ENCODE measurements around the gene DGCR8. TPM values are rescaled to one million over a fixed set of nuclear protein-coding genes. Genes with fewer than 3 reads are reported as not detected.

Gene DGCR8
- polyA plus RNA-seq, 2 of the 4 experiments (the other 2 are of a cell fraction) = 18.1 to 21.3 TPM

GRCh38 chr22:20036535-20037392 is 43.3 kb upstream of the DGCR8 start:
- FAIRE-seq (no peak), DNase-seq (ENCODE audit: low read depth in 1 of 2, low spot score in 1 of 2) (no peak), ATAC-seq (no peak)
- TF ChIP-seq TP53 (CRISPR knock-in tag; IDR thresholded peaks at IDR 0.05) = no peak
- no peak for TF ChIP-seq EP300 (IDR thresholded peaks at IDR 0.05)
- no peak for TF ChIP-seq RNF2 (IDR thresholded peaks at IDR 0.05; ENCODE audit: borderline replicate concordance, low read depth)
- TF ChIP-seq MAZ (IDR thresholded peaks at IDR 0.05; ENCODE audit: borderline replicate concordance, low read depth, low read length) = no peak
- no peak for TF ChIP-seq ESRRA (IDR thresholded peaks at IDR 0.05; ENCODE audit: borderline replicate concordance, low read length)
- no peak for TF ChIP-seq JUN (IDR thresholded peaks at IDR 0.05)
- TF ChIP-seq ZC3H11A (IDR thresholded peaks at IDR 0.05) = no peak
- TF ChIP-seq POLR2A (IDR thresholded peaks at IDR 0.05; ENCODE audit: low read length) = no peak
- no peak for TF ChIP-seq ZSCAN20 (CRISPR knock-in tag; IDR thresholded peaks at IDR 0.05)
- TF ChIP-seq MYC (IDR thresholded peaks at IDR 0.05; ENCODE audit: borderline replicate concordance, low read length) = no peak
- Histone ChIP-seq H3K9me3 (no peaks in the 10 kb centered on the region), H3K4me3 (no peak overlapping the region), H3K4me1 (no peaks in the 10 kb centered on the region), H3K4me2 (no peak overlapping the region), H3K27ac (no peak overlapping the region)
- ChIA-PET CTCF (no interaction called here), POLR2A (no interaction called here)
- 97% methylated on average over 25 of the region's 25 CpGs for WGBS (ENCODE audit: missing lambda C conversion rate)

DNA sequence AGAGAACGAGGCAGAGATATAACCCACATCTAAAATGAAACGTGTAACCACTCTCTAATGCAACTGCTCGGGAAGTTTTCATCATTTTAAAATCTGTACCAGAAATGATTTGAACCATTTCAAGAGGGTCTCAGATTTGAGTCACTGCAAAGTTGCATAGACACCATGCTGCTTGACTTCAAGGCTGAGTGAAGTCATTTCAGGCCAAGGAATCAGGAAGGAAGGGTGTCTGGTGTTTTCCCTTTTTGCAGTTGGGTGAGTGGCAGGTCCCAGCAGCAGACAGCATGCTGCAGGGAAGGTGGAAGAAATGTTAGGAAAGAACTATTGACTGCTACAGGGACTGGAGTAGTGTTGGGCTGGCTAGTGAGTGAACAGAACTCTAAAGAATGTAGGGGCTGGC is 42.6 kb upstream of the DGCR8 start:
- CTCF ChIA-PET = no interaction called here
- ATAC-seq (no peak), DNase-seq (ENCODE audit: low read depth in 1 of 2, low spot score in 1 of 2) (no peak), FAIRE-seq (no peak)
- TF ChIP-seq, protein P1, sequence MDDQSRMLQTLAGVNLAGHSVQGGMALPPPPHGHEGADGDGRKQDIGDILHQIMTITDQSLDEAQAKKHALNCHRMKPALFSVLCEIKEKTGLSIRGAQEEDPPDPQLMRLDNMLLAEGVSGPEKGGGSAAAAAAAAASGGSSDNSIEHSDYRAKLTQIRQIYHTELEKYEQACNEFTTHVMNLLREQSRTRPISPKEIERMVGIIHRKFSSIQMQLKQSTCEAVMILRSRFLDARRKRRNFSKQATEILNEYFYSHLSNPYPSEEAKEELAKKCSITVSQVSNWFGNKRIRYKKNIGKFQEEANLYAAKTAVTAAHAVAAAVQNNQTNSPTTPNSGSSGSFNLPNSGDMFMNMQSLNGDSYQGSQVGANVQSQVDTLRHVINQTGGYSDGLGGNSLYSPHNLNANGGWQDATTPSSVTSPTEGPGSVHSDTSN (IDR thresholded peaks at IDR 0.05) = no peak
- no peak for TF ChIP-seq CEBPB (IDR thresholded peaks at IDR 0.05)
- TF ChIP-seq FOSL2 (IDR thresholded peaks at IDR 0.05) = no peak
- TF ChIP-seq FOSL2 (CRISPR knock-in tag; IDR thresholded peaks at IDR 0.05) = no peak
- TF ChIP-seq TFCP2L1 (CRISPR knock-in tag; IDR thresholded peaks at IDR 0.05) = no peak
- no peak for TF ChIP-seq HOXB5 (CRISPR knock-in tag; IDR thresholded peaks at IDR 0.05)
- TF ChIP-seq ZSCAN20 (CRISPR knock-in tag; IDR thresholded peaks at IDR 0.05) = no peak
- no peak for TF ChIP-seq RFX5 (IDR thresholded peaks at IDR 0.05)
- no peak for TF ChIP-seq ATOH8 (CRISPR knock-in tag; IDR thresholded peaks at IDR 0.05; ENCODE audit: low read depth)
- no peak for TF ChIP-seq HOXA7 (CRISPR knock-in tag; IDR thresholded peaks at IDR 0.05)
- TF ChIP-seq MAX (IDR thresholded peaks at IDR 0.05) = no peak
- TF ChIP-seq, protein P2, sequence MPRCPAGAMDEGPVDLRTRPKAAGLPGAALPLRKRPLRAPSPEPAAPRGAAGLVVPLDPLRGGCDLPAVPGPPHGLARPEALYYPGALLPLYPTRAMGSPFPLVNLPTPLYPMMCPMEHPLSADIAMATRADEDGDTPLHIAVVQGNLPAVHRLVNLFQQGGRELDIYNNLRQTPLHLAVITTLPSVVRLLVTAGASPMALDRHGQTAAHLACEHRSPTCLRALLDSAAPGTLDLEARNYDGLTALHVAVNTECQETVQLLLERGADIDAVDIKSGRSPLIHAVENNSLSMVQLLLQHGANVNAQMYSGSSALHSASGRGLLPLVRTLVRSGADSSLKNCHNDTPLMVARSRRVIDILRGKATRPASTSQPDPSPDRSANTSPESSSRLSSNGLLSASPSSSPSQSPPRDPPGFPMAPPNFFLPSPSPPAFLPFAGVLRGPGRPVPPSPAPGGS (IDR thresholded peaks at IDR 0.05) = no peak
- TF ChIP-seq FOXS1 (CRISPR knock-in tag; IDR thresholded peaks at IDR 0.05) = no peak
- no peak for TF ChIP-seq NPAS2 (CRISPR knock-in tag; IDR thresholded peaks at IDR 0.05; ENCODE audit: borderline replicate concordance)
- TF ChIP-seq, protein P3, sequence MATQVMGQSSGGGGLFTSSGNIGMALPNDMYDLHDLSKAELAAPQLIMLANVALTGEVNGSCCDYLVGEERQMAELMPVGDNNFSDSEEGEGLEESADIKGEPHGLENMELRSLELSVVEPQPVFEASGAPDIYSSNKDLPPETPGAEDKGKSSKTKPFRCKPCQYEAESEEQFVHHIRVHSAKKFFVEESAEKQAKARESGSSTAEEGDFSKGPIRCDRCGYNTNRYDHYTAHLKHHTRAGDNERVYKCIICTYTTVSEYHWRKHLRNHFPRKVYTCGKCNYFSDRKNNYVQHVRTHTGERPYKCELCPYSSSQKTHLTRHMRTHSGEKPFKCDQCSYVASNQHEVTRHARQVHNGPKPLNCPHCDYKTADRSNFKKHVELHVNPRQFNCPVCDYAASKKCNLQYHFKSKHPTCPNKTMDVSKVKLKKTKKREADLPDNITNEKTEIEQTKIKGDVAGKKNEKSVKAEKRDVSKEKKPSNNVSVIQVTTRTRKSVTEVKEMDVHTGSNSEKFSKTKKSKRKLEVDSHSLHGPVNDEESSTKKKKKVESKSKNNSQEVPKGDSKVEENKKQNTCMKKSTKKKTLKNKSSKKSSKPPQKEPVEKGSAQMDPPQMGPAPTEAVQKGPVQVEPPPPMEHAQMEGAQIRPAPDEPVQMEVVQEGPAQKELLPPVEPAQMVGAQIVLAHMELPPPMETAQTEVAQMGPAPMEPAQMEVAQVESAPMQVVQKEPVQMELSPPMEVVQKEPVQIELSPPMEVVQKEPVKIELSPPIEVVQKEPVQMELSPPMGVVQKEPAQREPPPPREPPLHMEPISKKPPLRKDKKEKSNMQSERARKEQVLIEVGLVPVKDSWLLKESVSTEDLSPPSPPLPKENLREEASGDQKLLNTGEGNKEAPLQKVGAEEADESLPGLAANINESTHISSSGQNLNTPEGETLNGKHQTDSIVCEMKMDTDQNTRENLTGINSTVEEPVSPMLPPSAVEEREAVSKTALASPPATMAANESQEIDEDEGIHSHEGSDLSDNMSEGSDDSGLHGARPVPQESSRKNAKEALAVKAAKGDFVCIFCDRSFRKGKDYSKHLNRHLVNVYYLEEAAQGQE (IDR thresholded peaks at IDR 0.05) = no peak
- no peak for TF ChIP-seq CBX8 (IDR thresholded peaks at IDR 0.05)
- TF ChIP-seq POLR2A (IDR thresholded peaks at IDR 0.05; ENCODE audit: low read length) = no peak
- no peak for TF ChIP-seq PHF8 (IDR thresholded peaks at IDR 0.05; ENCODE audit: borderline replicate concordance, low read depth)
- no peak for TF ChIP-seq ZC3H11A (IDR thresholded peaks at IDR 0.05)
- no peak for TF ChIP-seq RNF2 (IDR thresholded peaks at IDR 0.05; ENCODE audit: borderline replicate concordance, low read depth)
- TF ChIP-seq MAZ (IDR thresholded peaks at IDR 0.05; ENCODE audit: borderline replicate concordance, low read depth, low read length) = no peak
- H3K4me1 ChIP-seq = no peaks in the 10 kb centered on the region
- H3K9me3 ChIP-seq = no peaks in the 10 kb centered on the region
- H3K4me2 ChIP-seq = no peak overlapping the region
- no peak overlapping the region for H3K4me3 ChIP-seq
- WGBS (ENCODE audit: missing lambda C conversion rate) = 81% methylated on average over 3 of the region's 3 CpGs
- POLR2A ChIA-PET = no interaction called here
- no peak overlapping the region for H3K27ac ChIP-seq

All from A549 (cell line).